Ishikawa (cell line): ENCODE data around the gene CNPY4.

Experiments
- CEBPB ChIP-seq: IDR thresholded peaks from 2 replicates; pipeline ENCODE4 v1.6.1; 2012
- EGR1 ChIP-seq: IDR thresholded peaks from 2 replicates; pipeline ENCODE4 v1.6.1; 2012
- EP300 ChIP-seq: IDR thresholded peaks from 2 replicates; pipeline ENCODE4 v1.6.1; 2012; ENCODE audit warnings: borderline replicate concordance
- FOXM1 ChIP-seq: IDR thresholded peaks from 2 replicates; pipeline ENCODE4 v1.6.1; 2012; ENCODE audit warnings: low read depth, borderline replicate concordance
- MAX ChIP-seq: IDR thresholded peaks from 2 replicates; pipeline ENCODE4 v1.6.1; 2012
- NFIC ChIP-seq: IDR thresholded peaks from 2 replicates; pipeline ENCODE4 v1.6.1; 2012
- RAD21 ChIP-seq: IDR thresholded peaks from 2 replicates; pipeline ENCODE4 v1.6.1; 2012; ENCODE audit warnings: low read depth
- REST ChIP-seq: IDR thresholded peaks from 2 replicates; pipeline ENCODE4 v1.6.1; 2012; ENCODE audit warnings: low read depth, mild to moderate bottlenecking
- TAF1 ChIP-seq: IDR thresholded peaks from 2 replicates; pipeline ENCODE4 v1.6.1; 2012; ENCODE audit warnings: low read depth, mild to moderate bottlenecking
- TCF12 ChIP-seq: IDR thresholded peaks from 2 replicates; pipeline ENCODE4 v1.6.1; 2012; ENCODE audit warnings: low read depth
- TEAD4 ChIP-seq: IDR thresholded peaks from 2 replicates; pipeline ENCODE4 v1.6.1; 2012
- USF1 ChIP-seq: IDR thresholded peaks from 2 replicates; pipeline ENCODE4 v1.6.1; 2012
- YY1 ChIP-seq: IDR thresholded peaks from 2 replicates; pipeline ENCODE4 v1.6.1; 2012; ENCODE audit warnings: low read depth
- ZBTB7A ChIP-seq: IDR thresholded peaks from 2 replicates; pipeline ENCODE4 v1.6.1; 2012; ENCODE audit warnings: low read depth

GRCh38 chr7:100099452-100099851, 20.0 kb upstream of the CNPY4 start:
- TF ChIP-seq RAD21 (no peak), REST (no peak), TCF12 (no peak), YY1 (no peak), MAX (no peak), TAF1 (no peak), TEAD4 (no peak), USF1 (no peak), FOXM1 (no peak), EP300 (no peak), ZBTB7A (no peak), NFIC (no peak), CEBPB (no peak), EGR1 (no peak)
